ENCODE data around the gene TREH.

GRCh38 chr11:118651820-118652219 is 27.6 kb downstream of the TREH start:
- TF ChIP-seq CTCF (IDR thresholded peaks at IDR 0.05), result no peak
- no peak for TF ChIP-seq POLR2A (IDR thresholded peaks at IDR 0.05)
